Skeletal muscle satellite cell (primary cell): Measurements from ENCODE around the gene ATP1B4.

ENCODE experiments used
- H3K27me3 ChIP-seq: 2 replicates; pipeline ENCODE4 v1.7.0; 2013; ENCODE audit warnings: low read length; ENCODE audit not compliant: control insufficient read depth, insufficient read depth
- H3K36me3 ChIP-seq: 2 replicates; pipeline ENCODE4 v1.7.0; 2013; ENCODE audit warnings: mild to moderate bottlenecking, control low read depth, low read length; ENCODE audit not compliant: insufficient read depth
- H3K4me1 ChIP-seq: 2 replicates; pipeline ENCODE4 v1.7.0; 2013; ENCODE audit warnings: low read length; ENCODE audit not compliant: control insufficient read depth, insufficient read depth
- H3K4me2 ChIP-seq: 2 replicates; pipeline ENCODE4 v1.7.0; 2013; ENCODE audit warnings: mild to moderate bottlenecking, low read length
- H3K4me3 ChIP-seq: 2 replicates; pipeline ENCODE4 v1.7.0; 2013; ENCODE audit warnings: low read length
- H3K9ac ChIP-seq: 2 replicates; pipeline ENCODE4 v1.7.0; 2013; ENCODE audit warnings: mild to moderate bottlenecking, low read depth, low read length, moderate library complexity
- H3K9me3 ChIP-seq: replicated peaks from 2 replicates; pipeline ENCODE4 v1.7.0; 2013; ENCODE audit warnings: mild to moderate bottlenecking, control low read depth, low read length

ATP1B4 gene

DNA sequence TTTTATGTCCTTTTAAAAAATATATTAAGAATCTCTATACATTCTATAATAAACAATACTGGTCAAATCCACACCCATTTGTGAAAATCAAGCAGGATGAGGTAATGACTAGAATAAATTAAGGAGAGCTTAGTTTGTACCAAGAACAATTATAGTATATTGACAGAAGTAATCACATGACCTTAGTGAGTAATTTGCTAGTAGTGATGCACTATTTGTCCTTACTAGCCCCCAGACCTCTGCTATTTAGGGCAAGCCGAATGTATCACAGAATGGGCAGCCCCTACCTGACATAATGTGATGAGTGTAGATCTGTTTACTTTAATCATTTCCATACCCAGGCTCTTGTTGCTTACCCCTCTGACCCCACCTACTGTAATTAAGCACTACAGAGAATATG, 15.8 kb downstream of the ATP1B4 start:
- no peak overlapping the region for H3K9ac ChIP-seq
- no peak overlapping the region for H3K4me2 ChIP-seq
- no peaks in the 10 kb centered on the region for H3K4me1 ChIP-seq
- H3K9me3 ChIP-seq: no peaks in the 10 kb centered on the region
- no peaks in the 10 kb centered on the region for H3K27me3 ChIP-seq
- no peaks in the 10 kb centered on the region for H3K36me3 ChIP-seq
- no peak overlapping the region for H3K4me3 ChIP-seq

DNA sequence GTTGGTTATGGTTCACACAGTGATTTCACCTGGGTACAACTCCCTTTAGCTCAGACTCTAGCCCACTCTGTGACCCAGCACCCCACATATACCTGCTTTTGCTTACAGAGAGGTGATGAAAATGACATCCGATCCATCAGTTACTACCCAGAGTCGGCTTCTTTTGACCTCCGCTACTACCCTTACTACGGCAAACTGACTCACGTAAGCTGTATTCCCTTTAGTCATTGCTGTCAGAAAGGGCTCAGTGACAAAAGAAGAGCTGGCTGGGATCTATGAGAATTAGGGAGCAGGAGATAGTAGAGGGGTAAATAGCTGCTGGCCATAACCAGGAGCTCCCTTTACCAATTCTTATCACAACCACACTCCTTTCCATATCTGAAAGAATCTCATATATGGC, 16.7 kb downstream of the ATP1B4 start:
- H3K4me3 ChIP-seq: no peak overlapping the region
- H3K27me3 ChIP-seq: no peaks in the 10 kb centered on the region
- no peaks in the 10 kb centered on the region for H3K9me3 ChIP-seq
- no peaks in the 10 kb centered on the region for H3K36me3 ChIP-seq
- no peak overlapping the region for H3K4me2 ChIP-seq
- H3K9ac ChIP-seq: no peak overlapping the region
- no peaks in the 10 kb centered on the region for H3K4me1 ChIP-seq

DNA sequence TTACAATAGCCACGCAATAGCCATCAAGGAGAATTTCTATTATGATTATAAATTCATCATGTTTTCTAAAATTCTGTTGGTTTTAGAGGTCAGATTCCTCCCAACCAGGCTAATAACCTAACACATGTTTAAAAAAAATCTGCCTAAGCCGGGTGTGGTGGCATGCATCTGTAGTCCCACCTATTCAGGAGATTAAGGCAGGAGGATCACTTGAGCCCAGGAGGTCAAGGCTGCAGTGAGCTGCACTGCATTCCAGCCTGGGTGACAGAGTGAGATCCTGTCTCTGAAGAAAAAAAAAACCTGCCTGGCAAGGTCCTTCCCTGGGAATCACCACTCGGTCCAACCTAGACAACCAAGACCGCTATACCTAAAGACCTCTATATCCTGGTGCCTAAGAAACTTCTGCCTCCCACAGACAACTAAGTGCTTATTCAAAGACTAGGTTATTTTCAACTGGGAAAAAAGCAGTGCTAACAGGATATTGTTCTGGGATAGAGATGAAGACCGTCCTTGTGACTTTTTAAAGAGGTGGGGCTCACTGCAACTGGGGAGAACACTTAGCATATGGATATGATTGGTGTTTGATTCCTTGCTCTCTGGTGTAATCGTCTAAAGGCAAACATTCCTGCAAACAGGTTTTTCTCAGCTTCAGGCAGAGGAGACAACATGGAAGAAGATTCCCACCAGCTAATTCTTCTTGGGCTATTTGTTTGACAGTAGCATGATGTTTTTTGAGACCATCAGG, 18.2 kb downstream of the ATP1B4 start:
- Histone ChIP-seq H3K27me3 (no peaks in the 10 kb centered on the region), H3K4me3 (no peak overlapping the region), H3K4me1 (no peaks in the 10 kb centered on the region), H3K4me2 (no peak overlapping the region), H3K36me3 (no peaks in the 10 kb centered on the region), H3K9me3 (no peaks in the 10 kb centered on the region), H3K9ac (no peak overlapping the region)

DNA sequence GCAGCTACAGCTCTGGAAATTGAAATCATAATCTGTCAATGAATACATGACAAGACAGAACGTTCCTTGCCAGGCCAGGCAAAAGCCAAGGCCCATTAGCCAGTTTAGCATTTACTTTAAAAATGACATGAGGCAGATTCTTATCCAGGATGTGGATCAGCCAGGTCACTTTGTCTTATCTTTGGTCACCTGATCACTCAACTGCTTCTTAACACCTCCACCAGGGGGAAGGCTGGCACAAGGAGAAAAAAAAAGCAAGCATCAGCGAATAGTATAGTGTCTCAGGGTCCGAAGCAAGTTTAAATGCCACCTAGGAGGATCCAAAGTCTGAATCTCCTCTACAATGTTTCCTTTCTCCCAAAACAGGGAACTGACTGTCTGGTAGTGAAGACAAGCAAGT, 18.8 kb downstream of the ATP1B4 start:
- no peak overlapping the region for H3K9ac ChIP-seq
- no peaks in the 10 kb centered on the region for H3K27me3 ChIP-seq
- H3K9me3 ChIP-seq: no peaks in the 10 kb centered on the region
- no peak overlapping the region for H3K4me2 ChIP-seq
- no peak overlapping the region for H3K4me3 ChIP-seq
- H3K36me3 ChIP-seq: no peaks in the 10 kb centered on the region
- no peaks in the 10 kb centered on the region for H3K4me1 ChIP-seq

DNA sequence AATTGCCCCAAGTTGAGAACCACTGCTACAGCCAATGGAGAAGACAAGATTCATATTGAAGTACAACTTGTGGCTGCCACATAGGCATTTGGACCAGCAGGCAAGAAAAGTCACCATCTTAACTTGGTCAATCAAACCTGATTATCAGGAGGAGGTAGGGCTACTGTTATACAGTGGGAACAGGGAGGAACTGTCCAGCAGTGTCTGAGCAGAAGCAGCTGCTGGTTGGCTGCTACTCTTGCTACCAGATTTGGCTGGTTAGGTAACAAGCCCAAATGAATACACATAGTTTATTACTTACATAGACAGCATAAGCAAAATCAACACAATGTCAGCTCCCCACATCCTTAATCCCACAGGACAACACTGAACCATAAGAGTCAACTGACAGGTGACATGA, 39.4 kb downstream of the ATP1B4 start:
- Histone ChIP-seq H3K36me3 (no peaks in the 10 kb centered on the region), H3K4me3 (no peak overlapping the region), H3K9ac (no peak overlapping the region), H3K4me2 (no peak overlapping the region), H3K9me3 (no peaks in the 10 kb centered on the region), H3K4me1 (no peaks in the 10 kb centered on the region), H3K27me3 (no peaks in the 10 kb centered on the region)

DNA sequence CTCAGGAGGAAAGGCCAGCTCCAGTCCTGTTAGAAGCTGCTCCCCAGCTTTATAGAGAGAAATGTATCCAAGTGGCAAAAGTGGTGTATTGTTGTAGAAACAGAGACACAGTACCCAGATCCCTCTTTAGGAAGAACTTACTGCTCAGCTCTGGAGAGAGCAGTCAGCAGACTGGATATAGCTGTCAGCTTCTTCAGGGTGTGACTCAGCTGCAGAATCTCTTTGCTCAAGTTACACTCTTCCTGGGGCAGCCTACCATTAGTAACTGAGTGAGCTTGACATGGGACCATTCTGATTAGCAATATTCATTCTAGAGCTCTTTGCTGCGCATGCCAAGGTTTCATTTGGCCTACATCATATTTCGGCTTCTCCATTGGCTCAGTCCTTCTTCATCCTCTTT, 40.5 kb downstream of the ATP1B4 start:
- Histone ChIP-seq H3K27me3 (no peaks in the 10 kb centered on the region), H3K4me1 (no peaks in the 10 kb centered on the region), H3K4me3 (no peak overlapping the region), H3K4me2 (no peak overlapping the region), H3K36me3 (no peaks in the 10 kb centered on the region), H3K9ac (no peak overlapping the region), H3K9me3 (no peaks in the 10 kb centered on the region)

DNA sequence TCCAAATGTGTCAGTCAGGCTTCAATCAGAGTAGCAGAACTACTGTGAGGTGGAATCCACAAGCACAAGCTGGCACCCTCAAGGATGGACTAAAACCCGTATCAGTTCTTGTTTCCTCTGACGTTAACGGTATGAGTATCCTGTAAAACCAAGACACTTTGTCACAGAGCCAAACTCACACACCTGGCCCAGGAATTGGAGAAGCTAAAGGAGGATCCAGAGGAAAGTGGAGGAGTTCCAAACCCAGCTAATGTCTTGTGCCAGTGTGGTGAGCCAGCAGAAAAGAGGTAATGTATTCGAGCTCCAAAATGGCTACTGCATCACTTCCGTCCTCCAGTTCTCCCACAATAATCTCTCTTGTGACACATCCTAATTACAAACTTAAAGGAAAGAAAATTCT, 44.7 kb downstream of the ATP1B4 start:
- Histone ChIP-seq H3K9me3 (no peaks in the 10 kb centered on the region), H3K4me3 (no peak overlapping the region)

DNA sequence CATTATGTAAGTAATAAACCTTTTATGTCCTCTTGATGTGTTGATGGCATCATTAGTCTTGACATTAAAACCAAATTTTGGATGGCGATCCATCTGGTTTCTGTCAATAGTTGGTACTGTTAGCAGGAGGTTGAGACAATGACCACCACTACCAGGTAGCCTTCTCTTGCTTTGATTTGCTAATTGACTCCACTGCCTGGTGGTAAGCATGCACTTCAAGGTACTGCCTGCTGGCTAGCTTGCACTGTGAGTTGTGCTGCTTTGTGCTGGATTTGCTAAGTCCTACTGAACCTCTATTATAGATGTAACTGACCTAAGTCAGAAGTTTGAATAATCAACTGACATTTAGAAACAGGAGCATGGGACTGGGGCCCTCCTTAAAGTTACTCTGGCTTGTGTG, 46.3 kb downstream of the ATP1B4 start:
- no peaks in the 10 kb centered on the region for H3K9me3 ChIP-seq

More for the DNA sequence above, 44.7 kb downstream of the ATP1B4 start:
- Histone ChIP-seq H3K9ac (no peak overlapping the region), H3K4me2 (no peak overlapping the region), H3K4me1 (no peaks in the 10 kb centered on the region), H3K36me3 (no peaks in the 10 kb centered on the region), H3K27me3 (peaks cover 2% of the 10 kb centered on the region)

DNA sequence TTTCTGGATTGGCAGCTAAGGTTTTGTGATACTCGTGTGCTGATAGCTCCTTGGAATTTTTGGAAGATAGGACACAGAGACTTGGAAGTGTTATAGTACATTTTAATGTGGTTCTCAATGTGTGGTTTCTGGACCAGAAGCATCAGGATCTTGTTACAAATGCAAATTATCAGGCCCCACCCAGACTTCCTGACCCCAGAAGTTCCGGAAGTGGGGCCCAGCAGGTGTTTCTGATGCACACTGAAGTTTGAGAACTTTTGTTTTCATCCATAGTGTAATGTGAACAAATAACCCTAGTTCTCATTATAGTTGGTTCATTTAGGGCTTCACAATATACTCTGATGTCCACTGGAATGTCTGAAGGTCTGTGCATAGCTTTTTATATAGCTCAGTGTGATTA, 57.6 kb downstream of the ATP1B4 start:
- Histone ChIP-seq H3K4me2 (no peak overlapping the region), H3K9me3 (no peaks in the 10 kb centered on the region), H3K27me3 (no peaks in the 10 kb centered on the region), H3K4me1 (no peaks in the 10 kb centered on the region), H3K4me3 (no peak overlapping the region), H3K36me3 (no peaks in the 10 kb centered on the region), H3K9ac (no peak overlapping the region)

More for the DNA sequence above, 46.3 kb downstream of the ATP1B4 start:
- Histone ChIP-seq H3K4me2 (no peak overlapping the region), H3K27me3 (peaks cover 2% of the 10 kb centered on the region), H3K4me1 (no peaks in the 10 kb centered on the region), H3K36me3 (no peaks in the 10 kb centered on the region), H3K4me3 (no peak overlapping the region), H3K9ac (no peak overlapping the region)

DNA sequence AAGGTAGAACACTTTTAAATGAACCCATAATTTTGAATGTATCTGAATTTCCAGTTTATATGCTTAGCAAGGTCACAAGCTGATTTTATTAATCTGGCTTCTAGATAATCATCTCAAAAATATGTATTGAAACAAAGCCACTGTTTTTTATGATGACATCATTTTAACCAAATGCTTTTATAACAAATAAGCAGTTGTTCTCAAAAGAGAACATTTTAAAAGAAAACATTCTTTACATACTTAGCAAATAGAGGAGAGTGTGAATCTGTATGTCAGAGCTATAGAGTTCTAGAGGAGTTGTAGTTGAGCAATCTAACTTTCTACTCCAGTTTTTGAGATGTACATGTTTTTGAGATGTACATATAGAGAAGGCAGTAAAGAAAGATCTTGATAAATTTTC, 64.7 kb downstream of the ATP1B4 start:
- peaks cover 39% of the 10 kb centered on the region for H3K4me1 ChIP-seq
- H3K36me3 ChIP-seq: no peaks in the 10 kb centered on the region
- no peaks in the 10 kb centered on the region for H3K9me3 ChIP-seq
- H3K27me3 ChIP-seq: no peaks in the 10 kb centered on the region
- H3K4me2 ChIP-seq: peak overlapping the region; percentile 54
- no peak overlapping the region for H3K4me3 ChIP-seq
- peak overlapping the region; percentile 19 for H3K9ac ChIP-seq

DNA sequence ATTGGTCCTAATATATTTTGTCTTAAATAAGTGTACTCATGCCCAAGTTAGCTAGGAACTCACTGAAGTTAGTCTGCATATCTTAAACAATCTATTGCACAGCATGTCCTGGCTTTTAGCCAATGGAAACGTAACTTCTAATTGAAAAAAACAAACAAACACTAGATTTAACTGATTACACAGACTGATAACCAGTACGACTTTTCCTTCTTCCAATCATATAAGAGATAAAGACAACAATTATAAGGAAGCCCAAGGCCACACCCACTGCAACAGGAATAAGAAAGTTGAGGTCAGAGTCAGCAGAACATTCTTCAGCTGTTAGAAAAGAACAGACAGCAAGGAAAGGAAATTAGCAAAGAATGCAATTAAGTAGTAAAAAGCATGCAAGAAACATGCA, 66.4 kb downstream of the ATP1B4 start:
- Histone ChIP-seq H3K4me1 (peaks cover 39% of the 10 kb centered on the region), H3K9me3 (no peaks in the 10 kb centered on the region), H3K4me3 (no peak overlapping the region), H3K9ac (no peak overlapping the region), H3K36me3 (no peaks in the 10 kb centered on the region), H3K27me3 (no peaks in the 10 kb centered on the region), H3K4me2 (no peak overlapping the region)

DNA sequence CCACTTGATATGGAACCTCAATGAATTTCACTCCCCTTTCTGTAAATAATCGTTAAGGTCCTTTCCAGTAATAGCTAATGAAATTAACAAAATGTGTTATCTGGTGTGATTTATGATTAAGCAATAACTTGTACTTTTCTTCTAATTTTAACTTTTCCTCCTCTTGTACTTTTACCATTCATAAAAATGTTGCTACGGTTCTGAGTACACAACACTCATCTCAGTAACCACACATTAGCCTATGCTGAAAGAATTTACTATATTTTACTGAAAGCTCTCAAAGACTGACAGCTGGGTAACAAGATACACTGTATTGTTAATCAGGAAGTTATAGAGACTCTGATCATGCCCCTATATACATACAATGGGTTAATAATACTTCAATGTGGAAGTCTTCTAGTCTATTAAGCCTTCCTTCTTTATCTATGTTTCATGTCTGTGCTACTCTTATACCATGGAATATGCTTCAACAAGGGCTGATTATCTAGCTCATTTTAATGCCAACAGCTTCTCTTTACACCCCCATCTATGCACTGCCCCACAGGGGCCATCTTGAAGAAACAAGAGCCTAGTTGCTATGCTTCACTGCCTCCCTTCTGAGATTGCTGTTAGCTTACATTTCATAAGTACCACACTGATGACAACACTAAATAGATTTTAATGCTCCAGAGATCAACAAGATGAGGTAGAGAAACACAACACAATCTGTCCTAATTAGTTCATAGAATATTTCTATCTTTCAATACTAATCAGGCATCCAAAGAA, 68.1 kb downstream of the ATP1B4 start:
- H3K9ac ChIP-seq: peak overlapping the region; percentile 32
- H3K27me3 ChIP-seq: no peaks in the 10 kb centered on the region

More for the DNA sequence above, 68.1 kb downstream of the ATP1B4 start:
- Histone ChIP-seq H3K4me1 (peaks cover 39% of the 10 kb centered on the region), H3K4me3 (no peak overlapping the region), H3K4me2 (no peak overlapping the region), H3K36me3 (no peaks in the 10 kb centered on the region), H3K9me3 (no peaks in the 10 kb centered on the region)
